ENCODE measurements around the gene DHCR24.

Gene DHCR24

GRCh38 chr1:54812801-54813484, 74.1 kb downstream of the DHCR24 start:
- no peak for TF ChIP-seq EZH2 (optimal IDR thresholded peaks at IDR 0.05; ENCODE audit: low read depth, low read length)
- TF ChIP-seq EZH2phosphoT487 (IDR thresholded peaks at IDR 0.05; ENCODE audit: low read length): no peak
- no peak for TF ChIP-seq CTCF (IDR thresholded peaks at IDR 0.05; ENCODE audit: low read length)
- DNase-seq: no peak
- no peaks in the 10 kb centered on the region for H3K27me3 ChIP-seq (replicated peaks; ENCODE audit: insufficient read depth, low read length)
- H3K79me2 ChIP-seq (ENCODE audit: low read length): no peaks in the 10 kb centered on the region
- H3K4me3 ChIP-seq (ENCODE audit: low read length): no peak overlapping the region
- no peaks in the 10 kb centered on the region for H3K9me3 ChIP-seq (replicated peaks; ENCODE audit: insufficient read depth, low read length)
- no peak overlapping the region for H3K27ac ChIP-seq (ENCODE audit: low read length)
- no peak overlapping the region for H2AFZ ChIP-seq (ENCODE audit: low read length)
- H3K9ac ChIP-seq (ENCODE audit: low read length): no peak overlapping the region
- no peaks in the 10 kb centered on the region for H3K4me1 ChIP-seq (ENCODE audit: low read length)
- H3K36me3 ChIP-seq (replicated peaks; ENCODE audit: insufficient read depth, low read length): no peaks in the 10 kb centered on the region
- H4K20me1 ChIP-seq (ENCODE audit: insufficient read depth, low read length): no peaks in the 10 kb centered on the region
- H3K4me2 ChIP-seq (ENCODE audit: low read depth, low read length): no peak overlapping the region
- no peaks in the 10 kb centered on the region for H3K9me2 ChIP-seq (replicated peaks; ENCODE audit: insufficient read depth, low read length)
- H3F3A ChIP-seq (ENCODE audit: insufficient read depth, low read length): no peaks in the 10 kb centered on the region

- no peak overlapping the region for H3K4me3 ChIP-seq (ENCODE audit: low read length)
- H3K9me2 ChIP-seq (replicated peaks; ENCODE audit: insufficient read depth, low read length): no peaks in the 10 kb centered on the region
- H2AFZ ChIP-seq (ENCODE audit: low read length): no peak overlapping the region
- no peaks in the 10 kb centered on the region for H3K9me3 ChIP-seq (replicated peaks; ENCODE audit: insufficient read depth, low read length)
- no peak overlapping the region for H3K9ac ChIP-seq (ENCODE audit: low read length)
- no peaks in the 10 kb centered on the region for H3K4me1 ChIP-seq (ENCODE audit: low read length)
- H3K27me3 ChIP-seq (replicated peaks; ENCODE audit: insufficient read depth, low read length): no peaks in the 10 kb centered on the region
- no peak for DNase-seq
- no peaks in the 10 kb centered on the region for H3K36me3 ChIP-seq (replicated peaks; ENCODE audit: insufficient read depth, low read length)
- no peaks in the 10 kb centered on the region for H4K20me1 ChIP-seq (ENCODE audit: insufficient read depth, low read length)
- no peak overlapping the region for H3K27ac ChIP-seq (ENCODE audit: low read length)
- H3F3A ChIP-seq (ENCODE audit: insufficient read depth, low read length): no peaks in the 10 kb centered on the region
- TF ChIP-seq CTCF (IDR thresholded peaks at IDR 0.05; ENCODE audit: low read length): no peak
- TF ChIP-seq EZH2 (optimal IDR thresholded peaks at IDR 0.05; ENCODE audit: low read depth, low read length): no peak
- TF ChIP-seq EZH2phosphoT487 (IDR thresholded peaks at IDR 0.05; ENCODE audit: low read length): no peak
- H3K79me2 ChIP-seq (ENCODE audit: low read length): no peaks in the 10 kb centered on the region
- H3K4me2 ChIP-seq (ENCODE audit: low read depth, low read length): no peak overlapping the region
These were observed 75.0 kb downstream of the DHCR24 start for GRCh38 chr1:54811739-54812655.

GRCh38 chr1:54811066-54811465, 75.9 kb downstream of the DHCR24 start:
- TF ChIP-seq EZH2 (optimal IDR thresholded peaks at IDR 0.05; ENCODE audit: low read depth, low read length): no peak
- no peak for TF ChIP-seq EZH2phosphoT487 (IDR thresholded peaks at IDR 0.05; ENCODE audit: low read length)
- no peak for TF ChIP-seq CTCF (IDR thresholded peaks at IDR 0.05; ENCODE audit: low read length)
- H3K79me2 ChIP-seq (ENCODE audit: low read length): no peaks in the 10 kb centered on the region
- H3K9ac ChIP-seq (ENCODE audit: low read length): no peak overlapping the region
- no peaks in the 10 kb centered on the region for H3F3A ChIP-seq (ENCODE audit: insufficient read depth, low read length)
- H3K9me2 ChIP-seq (replicated peaks; ENCODE audit: insufficient read depth, low read length): no peaks in the 10 kb centered on the region
- no peak overlapping the region for H3K4me3 ChIP-seq (ENCODE audit: low read length)
- no peak overlapping the region for H3K27ac ChIP-seq (ENCODE audit: low read length)
- no peaks in the 10 kb centered on the region for H3K9me3 ChIP-seq (replicated peaks; ENCODE audit: insufficient read depth, low read length)
- no peaks in the 10 kb centered on the region for H3K4me1 ChIP-seq (ENCODE audit: low read length)
- H3K27me3 ChIP-seq (replicated peaks; ENCODE audit: insufficient read depth, low read length): no peaks in the 10 kb centered on the region
- DNase-seq: no peak
- no peaks in the 10 kb centered on the region for H3K36me3 ChIP-seq (replicated peaks; ENCODE audit: insufficient read depth, low read length)
- H4K20me1 ChIP-seq (ENCODE audit: insufficient read depth, low read length): no peaks in the 10 kb centered on the region
- no peak overlapping the region for H2AFZ ChIP-seq (ENCODE audit: low read length)
- H3K4me2 ChIP-seq (ENCODE audit: low read depth, low read length): no peak overlapping the region
